HG02981 (cell line): ENCODE data around the gene ZNF821.
"Not testable (repeated sequence)": the region's sequence is repeated elsewhere in the genome, so short reads cannot be mapped to it uniquely, and the experiment has no call there.

Source experiments
- ATAC-seq: cut with Tn5 transposase; IDR thresholded peaks from one replicate; pipeline ENCODE4 v1.9.1; 2021; ENCODE audit warnings: mild to moderate bottlenecking, moderate library complexity; ENCODE audit not compliant: unreplicated experiment

ZNF821 gene

DNA sequence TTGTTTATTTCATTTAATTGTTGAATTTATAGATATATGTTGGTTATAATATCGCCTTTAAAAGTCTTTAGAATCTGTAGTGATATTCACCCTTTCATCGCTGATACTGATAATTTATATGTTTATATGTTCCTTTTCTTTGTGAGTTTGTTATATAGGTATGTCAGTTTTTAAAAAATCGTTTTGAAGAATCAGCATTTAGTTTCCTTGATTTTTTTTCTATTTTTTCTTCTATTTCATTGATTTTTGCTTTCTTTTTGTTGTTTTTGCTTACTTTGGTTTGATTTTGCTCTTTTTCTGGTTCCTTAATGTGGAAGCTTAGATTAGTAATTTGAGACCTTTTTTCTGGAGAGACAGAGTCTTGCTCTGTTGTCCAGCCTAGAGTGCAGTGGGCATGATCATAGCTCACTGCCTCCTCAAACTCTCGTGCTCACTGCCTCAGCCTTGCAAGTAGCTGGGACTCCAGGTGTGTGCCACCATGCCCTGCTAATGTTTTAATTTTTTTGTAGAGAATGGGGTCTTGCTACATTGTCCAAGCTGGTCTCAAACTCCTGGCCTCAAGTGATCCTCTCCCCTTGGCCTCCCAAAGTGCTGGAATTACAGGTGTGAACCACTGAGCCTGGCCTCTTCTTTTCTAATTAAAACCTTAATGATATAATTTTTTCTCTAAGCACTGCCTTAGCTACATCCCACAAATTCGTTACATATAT lies 18.8 kb upstream of the ZNF821 start:
- no peak for ATAC-seq

GRCh38 chr16:71899171-71899570 lies 15.2 kb upstream of the ZNF821 start:
- ATAC-seq = no peak

DNA sequence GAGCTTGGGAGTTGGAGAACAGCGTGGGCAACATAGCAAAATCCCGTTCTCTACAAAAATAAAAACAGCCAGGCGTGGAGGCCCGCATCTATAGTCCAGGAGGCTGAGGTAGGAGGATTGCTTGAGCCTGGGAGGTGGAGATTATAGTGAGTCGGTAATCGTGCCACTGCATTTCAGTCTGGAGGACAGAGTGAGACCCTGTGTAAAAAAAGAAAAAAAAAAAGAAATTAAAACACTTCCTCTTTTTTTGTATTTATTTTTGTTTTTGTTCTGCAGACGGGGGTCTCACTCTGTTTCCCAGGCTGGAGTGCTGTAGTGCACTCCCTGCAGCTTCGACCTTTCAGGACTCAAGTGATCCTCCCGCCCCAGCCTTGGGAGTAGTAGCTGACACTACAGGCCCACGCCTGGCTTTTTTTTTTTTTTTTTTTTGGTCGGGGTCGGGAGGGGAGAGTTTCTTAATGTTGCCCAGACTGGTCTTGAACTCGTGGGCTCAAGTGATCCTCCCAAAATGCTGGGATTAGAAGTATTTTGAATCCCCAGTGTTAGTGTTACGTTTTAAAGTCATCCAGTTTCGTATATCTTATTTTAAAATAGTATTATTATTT lies 12.9 kb upstream of the ZNF821 start:
- ATAC-seq = no peak

DNA sequence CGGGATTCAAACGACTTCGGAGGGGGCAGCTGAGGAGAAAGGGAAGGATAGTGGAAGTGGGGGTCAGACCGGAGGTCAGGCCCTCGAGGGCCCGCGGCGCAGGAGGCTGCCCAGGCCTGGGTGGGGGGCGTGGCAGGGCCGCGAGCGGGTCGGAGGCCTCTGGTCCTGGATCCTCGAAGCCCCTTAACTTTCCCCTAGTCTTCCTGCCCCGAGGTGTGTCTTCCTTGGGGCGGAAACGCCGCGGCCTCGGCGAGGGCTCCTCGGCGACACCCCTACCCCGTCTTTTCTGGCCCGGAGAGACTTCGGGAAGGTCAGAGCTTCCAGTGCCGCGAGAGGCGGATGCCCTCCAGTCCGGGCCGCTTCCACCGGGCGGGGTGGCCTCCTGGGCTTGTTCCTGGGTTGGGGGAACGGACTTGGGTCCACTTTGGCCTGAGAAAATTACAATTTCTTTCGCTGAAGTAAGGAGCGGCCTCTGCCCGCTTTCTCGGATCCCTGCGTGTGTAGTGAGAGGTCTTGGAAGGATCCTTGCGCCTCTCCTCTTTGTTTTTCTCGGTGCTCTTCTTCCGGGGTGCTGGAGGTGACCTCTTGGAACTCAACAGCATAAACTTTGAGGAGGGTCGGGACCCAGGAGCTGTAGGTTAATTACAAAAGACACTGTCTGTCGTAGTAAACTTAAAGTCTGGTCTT lies 11.8 kb upstream of the ZNF821 start:
- peak; percentile 28 for ATAC-seq

- peak; percentile 74 for ATAC-seq
Measured at GRCh38 chr16:71894921-71895678, 11.1 kb upstream of the ZNF821 start, which contains the start of gene IST1. Gene IST1, plus strand, starts transcription at chr16:71895531. Its CDS starts 20,110 bp downstream, at chr16:71915641.

- ATAC-seq = peak; percentile 12
Measured at GRCh38 chr16:71894229-71894920, 10.4 kb upstream of the ZNF821 start.

- no peak for ATAC-seq
Measured at GRCh38 chr16:71893888-71894228, 9.9 kb upstream of the ZNF821 start.

DNA sequence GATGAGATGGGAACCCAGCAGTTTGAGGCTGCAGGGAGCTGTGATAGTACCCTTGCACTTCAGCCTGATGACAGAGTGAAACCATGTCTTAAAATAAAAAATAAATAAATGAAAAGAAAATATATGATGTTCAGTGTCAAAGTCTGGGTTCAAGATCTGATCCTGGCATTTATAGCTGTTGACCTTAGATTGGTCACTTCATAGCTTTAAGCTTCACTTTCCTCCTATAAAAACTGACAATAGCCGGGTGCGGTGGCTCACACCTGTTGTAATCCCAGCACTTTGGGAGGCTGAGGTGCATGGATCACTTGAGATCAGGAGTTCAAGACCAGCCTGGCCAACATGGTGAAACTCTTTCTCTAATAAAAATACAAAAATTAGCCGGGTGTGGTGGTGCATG lies 5.2 kb upstream of the ZNF821 start:
- no peak for ATAC-seq

DNA sequence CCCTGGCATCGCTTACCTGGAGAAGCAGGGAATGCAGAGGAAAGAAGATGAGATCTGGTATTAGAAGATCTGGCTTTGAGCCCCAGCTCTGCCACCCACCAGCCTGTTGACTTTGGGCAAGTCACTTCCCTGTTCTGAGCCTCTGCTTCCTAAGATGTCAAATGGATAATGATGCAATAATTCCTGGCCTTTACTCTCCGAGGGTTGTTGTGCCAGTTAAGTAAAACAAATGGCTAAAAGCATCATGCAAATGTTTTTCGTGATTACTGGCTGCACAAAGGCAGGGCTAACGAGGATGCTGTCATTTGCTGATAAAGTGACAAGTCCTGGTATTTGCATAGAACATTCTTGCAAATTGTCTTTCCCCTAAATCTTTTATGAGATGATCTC lies 1.3 kb upstream of the ZNF821 start:
- ATAC-seq = no peak

DNA sequence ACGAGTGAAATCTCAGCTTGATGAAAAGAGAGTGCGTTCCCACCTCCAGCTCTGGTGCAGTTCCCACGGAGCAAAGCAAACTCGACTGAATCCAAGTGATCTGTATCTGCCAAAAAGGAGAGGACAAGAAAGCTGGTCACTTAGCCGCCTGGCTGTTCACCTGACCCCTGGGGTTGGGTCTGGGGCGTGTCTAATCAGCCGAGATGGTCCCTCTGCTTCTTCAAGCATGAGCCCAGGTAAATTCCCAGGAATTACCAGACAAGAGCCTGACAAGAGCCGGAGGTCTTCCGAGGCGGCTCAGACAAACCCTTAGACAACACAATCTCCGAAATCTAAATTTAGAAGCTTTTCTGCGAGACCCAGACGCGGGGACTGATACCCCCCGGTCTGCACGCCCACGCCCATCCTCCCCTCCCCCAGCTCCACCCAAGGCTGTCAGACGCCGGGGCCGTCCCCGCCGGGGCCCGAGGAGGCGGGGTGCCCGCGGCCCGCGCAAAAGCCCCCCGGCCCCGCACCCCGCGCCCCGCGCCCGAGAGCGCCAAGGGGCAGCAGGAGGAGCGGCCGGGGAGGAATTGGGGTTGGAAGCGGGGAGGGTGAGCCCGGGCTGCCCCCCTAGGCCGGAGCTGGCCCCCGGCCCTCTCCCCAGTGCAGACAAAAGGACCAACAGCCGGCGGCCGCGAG lies 674 bp downstream of the ZNF821 start:
- ATAC-seq = peak; percentile 38

DNA sequence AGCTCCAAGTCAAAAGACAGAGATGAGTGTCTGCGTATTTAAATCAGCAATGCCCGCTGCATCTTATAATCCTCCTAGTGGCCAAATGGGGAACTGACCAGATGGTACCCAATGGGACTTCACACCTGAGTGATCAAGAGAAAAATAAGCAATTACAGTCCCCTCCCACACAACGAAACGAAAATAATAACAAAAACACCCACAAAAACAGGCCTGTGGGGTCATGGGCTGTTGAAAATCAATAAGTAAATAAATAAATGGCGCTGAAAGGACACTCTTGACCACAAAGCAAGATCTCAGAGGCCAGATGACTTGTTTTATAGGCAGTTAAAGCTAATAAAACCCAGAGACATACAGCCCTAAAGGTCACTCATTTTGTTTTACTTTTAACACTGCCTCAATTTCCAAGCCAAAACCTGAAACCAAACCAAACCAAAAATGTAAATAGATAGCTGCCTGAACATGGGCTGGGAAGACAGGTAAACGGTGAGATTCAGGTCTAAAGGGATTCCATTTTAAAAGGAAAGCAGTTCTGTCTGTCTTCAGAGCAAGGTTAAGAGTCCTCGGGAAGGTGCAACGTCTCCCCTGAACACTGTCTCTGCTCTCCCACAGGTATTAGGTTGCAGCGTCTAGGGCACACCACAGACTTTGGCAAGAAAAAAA lies 1.3 kb downstream of the ZNF821 start:
- ATAC-seq = peak; percentile 6

DNA sequence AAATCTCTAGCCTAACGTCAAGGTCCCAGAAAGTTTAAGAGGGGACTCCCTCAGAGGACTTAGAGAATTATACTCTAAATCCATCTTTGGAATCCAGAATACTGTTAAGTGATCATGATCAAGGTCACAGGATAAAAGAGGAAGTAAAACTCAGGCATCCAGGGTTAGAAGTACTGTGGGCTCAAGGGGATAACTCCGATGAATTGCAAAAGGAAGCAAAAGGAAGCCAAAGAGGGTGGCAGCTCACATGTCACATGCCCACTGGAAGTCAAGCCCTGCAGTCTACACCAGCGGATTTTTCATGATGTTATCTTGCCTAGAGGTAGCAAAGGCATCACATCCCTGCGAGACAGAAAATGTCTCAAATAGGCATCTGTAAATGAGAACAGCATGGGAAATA lies 3.8 kb downstream of the ZNF821 start:
- no peak for ATAC-seq

DNA sequence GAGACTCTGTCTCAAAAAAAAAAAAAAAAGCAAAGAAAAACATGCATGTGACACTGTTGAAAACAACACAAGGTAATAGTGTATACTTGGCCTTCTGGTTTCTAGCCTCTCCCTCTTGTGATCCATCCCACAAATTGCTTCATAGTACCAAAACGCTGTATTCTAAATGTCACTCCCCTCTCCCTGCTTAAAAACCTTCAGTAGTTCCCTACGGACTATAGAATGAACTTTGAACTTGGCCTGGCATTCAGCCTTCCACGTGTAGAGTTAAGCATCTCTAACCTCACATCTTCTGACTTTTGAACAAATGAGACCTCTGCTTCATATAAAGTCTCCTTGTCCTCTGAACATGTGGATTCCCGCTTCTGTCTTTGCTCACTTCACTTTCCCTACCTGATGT lies 5.1 kb downstream of the ZNF821 start:
- ATAC-seq = no peak

DNA sequence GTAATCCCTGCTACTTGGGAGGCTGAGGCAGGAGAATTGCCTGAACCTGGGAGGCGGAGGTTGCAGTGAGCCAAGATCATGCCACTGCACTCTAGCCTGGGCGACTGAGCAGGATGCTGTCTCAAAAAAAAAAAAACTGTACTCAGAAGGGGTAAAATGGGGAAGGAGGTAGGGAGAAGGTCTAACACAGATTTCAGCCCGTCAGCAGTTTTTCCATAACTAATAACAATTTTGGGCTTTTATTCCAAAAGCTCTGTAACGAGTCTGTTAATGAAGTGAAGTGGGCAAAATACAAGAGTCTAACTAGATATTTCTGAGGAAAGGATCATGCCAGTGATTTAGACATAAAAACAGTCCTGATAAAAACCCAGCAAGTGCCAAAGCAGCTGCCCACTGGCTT lies 10.8 kb downstream of the ZNF821 start:
- no peak for ATAC-seq

DNA sequence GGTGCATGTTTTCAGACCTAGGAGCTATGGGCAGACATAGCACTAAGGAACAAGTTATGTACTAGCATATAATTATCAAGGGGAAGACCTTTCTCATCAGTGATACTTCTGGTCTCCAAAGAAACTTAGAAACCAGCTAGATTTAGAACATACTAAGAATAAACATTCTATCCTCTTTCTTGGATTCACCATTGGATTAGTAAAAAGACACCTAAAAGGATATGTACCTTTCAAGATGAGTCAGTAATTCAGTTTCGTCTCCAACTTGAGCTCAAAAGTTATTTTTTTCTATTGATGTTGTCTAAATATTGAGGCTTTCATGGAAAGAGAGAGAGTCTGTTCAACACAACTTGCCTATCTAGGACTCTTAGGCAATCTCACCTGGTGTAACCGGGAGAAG lies 13.2 kb downstream of the ZNF821 start:
- ATAC-seq = no peak

GRCh38 chr16:71869089-71869488 lies 14.9 kb downstream of the ZNF821 start:
- ATAC-seq = no peak

DNA sequence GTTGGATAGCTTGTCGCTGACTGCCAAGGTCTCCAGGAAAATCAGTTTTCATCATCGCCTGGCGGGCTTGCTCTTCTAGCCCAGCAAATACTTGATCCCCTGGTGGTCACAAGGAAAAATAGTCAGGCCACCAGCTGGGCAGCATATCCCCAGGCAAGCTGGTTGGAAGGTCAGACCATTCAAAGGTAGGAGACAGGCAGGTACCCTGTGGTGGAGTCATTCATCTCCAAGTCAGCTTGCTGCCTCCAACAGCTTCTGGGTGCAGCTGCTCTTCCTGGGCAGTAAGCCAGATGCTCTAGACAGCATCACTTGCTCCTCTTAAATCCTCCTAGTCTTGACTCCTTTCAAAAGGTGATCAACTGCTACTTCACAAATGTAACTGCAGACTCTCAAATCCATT lies 16.0 kb downstream of the ZNF821 start:
- ATAC-seq = no peak

DNA sequence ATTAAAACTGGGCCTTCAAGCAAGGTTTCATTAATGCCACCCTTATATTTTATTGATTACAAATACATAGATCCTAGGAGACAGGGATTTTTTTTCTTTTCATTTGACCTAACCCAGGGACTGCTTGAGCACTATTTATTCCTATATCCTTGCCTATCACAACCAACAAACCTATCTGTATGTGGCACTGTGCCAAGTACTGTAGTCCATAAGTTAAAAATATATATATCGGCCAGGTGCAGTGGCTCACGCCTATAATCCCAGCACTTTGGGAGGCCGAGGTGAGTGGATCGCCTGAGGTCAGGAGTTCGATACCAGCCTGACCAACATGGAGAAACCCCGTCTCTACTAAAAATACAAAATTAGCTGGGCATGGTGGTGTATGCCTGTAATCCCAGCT lies 16.8 kb downstream of the ZNF821 start:
- not testable (repeated sequence) for ATAC-seq

DNA sequence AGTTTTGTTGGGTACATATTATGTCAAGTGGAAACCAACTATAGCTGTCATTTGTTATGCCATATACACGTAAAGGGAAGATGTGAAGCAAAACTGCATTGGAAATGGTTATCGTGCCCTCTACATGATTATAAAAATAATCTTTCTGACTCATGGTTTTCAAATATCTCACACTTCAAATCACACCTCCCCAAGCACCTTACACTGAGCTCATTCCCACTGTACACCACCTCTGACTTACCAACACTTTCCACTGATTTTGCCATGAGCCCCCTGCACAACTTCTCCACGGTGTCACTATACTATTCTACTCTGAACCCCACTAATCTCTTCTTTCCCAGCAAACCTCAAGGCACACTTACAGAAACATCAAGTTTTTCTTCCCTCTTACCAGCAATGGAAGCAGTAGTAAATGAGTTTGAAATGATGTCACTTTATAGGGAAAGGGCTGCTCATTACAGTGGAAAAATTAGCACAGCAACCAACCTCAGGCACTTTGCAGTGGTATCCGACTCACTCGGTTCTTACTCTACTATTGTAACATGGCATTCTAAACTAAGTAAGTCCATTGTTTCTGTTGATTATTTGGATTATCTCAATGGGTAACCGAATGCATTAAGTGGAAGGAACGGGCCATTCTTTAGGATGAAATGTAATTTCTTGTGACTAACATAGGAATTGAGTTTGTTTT lies 18.7 kb downstream of the ZNF821 start:
- no peak for ATAC-seq
